Stomach (tissue), 9 donors: Measurements from ENCODE around the gene ATRNL1. TPM values are rescaled to one million over a fixed set of nuclear protein-coding genes. Genes with fewer than 3 reads are reported as not detected.
A peak's percentile ranks its signal among the peaks of the same experiment; 100 is the strongest.

Experiments used
- DNase-seq, 2 donors: peaks; one replicate each; pipeline versions ENCODE4 v3.0.0 to v3.0.0-alpha.2; 2013 to 2019
- H3K27ac ChIP-seq, 5 donors: fragments of 200-600 bp in 4 of 5; sonication (generic) in 4 of 5; one replicate each; pipeline ENCODE4 v1.5.1; 2013 to 2019; ENCODE audit warnings: mild to moderate bottlenecking in 1 of 5, moderate library complexity in 1 of 5
- H3K27me3 ChIP-seq, 3 donors: fragments of 200-600 bp; sonication (generic); one replicate each; pipeline ENCODE4 v1.5.1; 2017 to 2019; ENCODE audit warnings: mixed run types in 1 of 3
- H3K36me3 ChIP-seq, 4 donors: fragments of 200-600 bp; sonication (generic); 1 replicate in 3 of 4; 2 replicates in 1 of 4; pipeline ENCODE4 v1.5.1; 2016 to 2019
- H3K4me1 ChIP-seq, 4 donors: fragments of 200-600 bp; sonication (generic); one replicate each; pipeline ENCODE4 v1.5.1; 2016 to 2019
- H3K4me3 ChIP-seq, 4 donors: fragments of 200-600 bp; sonication (generic) in 3 of 4; one replicate each; pipeline ENCODE4 v1.5.1; 2016 to 2019; ENCODE audit warnings: mild to moderate bottlenecking in 1 of 4
- H3K9me3 ChIP-seq, 4 donors: fragments of 200-600 bp; sonication (generic); one replicate each; pipeline ENCODE4 v1.5.1; 2016 to 2019
- CTCF ChIP-seq, 7 experiments: fragments of 450-650 bp in 4 of 7; fragments of 200-600 bp in 3 of 7; sonication (generic) in 3 of 7; IDR thresholded peaks; one replicate each; pipeline ENCODE4 v1.5.1; 2016 to 2019; ENCODE audit warnings: antibody characterized with exemption in 7 of 7, control low read depth in 2 of 7, mild to moderate bottlenecking in 1 of 7
- EP300 ChIP-seq: sonication (generic); formaldehyde crosslinking; IDR thresholded peaks from one replicate; pipeline ENCODE4 v1.6.1; 2017; ENCODE audit warnings: antibody characterized with exemption
- POLR2A ChIP-seq, 4 donors: fragments of 450-650 bp; IDR thresholded peaks; one replicate each; pipeline ENCODE4 v1.6.1; 2016; ENCODE audit warnings: antibody characterized with exemption in 4 of 4, control low read depth in 2 of 4, mild to moderate bottlenecking in 1 of 4, moderate library complexity in 1 of 4
- POLR2AphosphoS5 ChIP-seq, 3 donors: sonication (generic); formaldehyde crosslinking; IDR thresholded peaks; one replicate each; pipeline ENCODE4 v1.6.1; 2016; ENCODE audit warnings: antibody characterized with exemption in 3 of 3
- WGBS, 5 donors: extraction: QIAGEN DNeasy Blood & Tissue Kit in 3 of 5; methylation state at CpG; one replicate each; pipeline versions ENCODE4 v1.1.5 to v1.1.7; 2013 to 2018; 5-methylcytosine and 5-hydroxymethylcytosine counted together
- intact Hi-C: fragments of 100-400 bp; cut with DNase I; formaldehyde crosslinking; loops from one replicate; pipeline ENCODE4 v1.15.1; 2023; ENCODE audit warnings: low total_unique reads
- polyA plus RNA-seq, 3 donors: library from polyadenylated mRNA; stranded (reverse); fragments of 200-250 nt; gene quantifications; one replicate each; pipeline ENCODE4 v1.2.3, GENCODE V29; 2013
- total RNA-seq, 5 donors: library from RNA; depleted of rRNA; stranded (reverse); fragments of >200 nt; gene quantifications; one replicate each; pipeline versions ENCODE4 v1.1.0 to v1.2.3, GENCODE V29; 2014 to 2016
- donor health status: healthy with polysubstance abuse.
- donor health status: Bipolar disorder and iron deficiency.
- donor health status: healthy.

The ATRNL1 gene
- total and polyA plus RNA-seq, 8 donors = 0.12 to 50.7 (median 0.72) TPM; not detected in 1

- Histone ChIP-seq H3K9me3 (no peaks in the 10 kb centered on the region), H3K27me3 (no peaks in the 10 kb centered on the region), H3K36me3 (no peaks in the 10 kb centered on the region), H3K4me3 (no peak overlapping the region), H3K27ac (no peak overlapping the region), H3K4me1 (no peaks in the 10 kb centered on the region)
- 72 to 87% (median 82%) methylated on average over 1 of the region's 1 CpG for WGBS, 5 donors
- intact Hi-C loops = no loop called here
- DNase-seq = no peak
- no peak for TF ChIP-seq EP300
- TF ChIP-seq POLR2AphosphoS5 (IDR thresholded peaks at IDR 0.05) = no peak
- no peak for TF ChIP-seq CTCF (IDR thresholded peaks at IDR 0.05)
- TF ChIP-seq POLR2A (IDR thresholded peaks at IDR 0.05) = no peak
Observed at GRCh38 chr10:115711306-115711705, 618.1 kb downstream of the ATRNL1 start.

GRCh38 chr10:115720121-115720520 lies 627.0 kb downstream of the ATRNL1 start:
- H3K27ac ChIP-seq = no peak overlapping the region

GRCh38 chr10:115727129-115727528 lies 634.0 kb downstream of the ATRNL1 start:
- Histone ChIP-seq H3K27ac (no peak overlapping the region), H3K36me3 (no peaks in the 10 kb centered on the region), H3K9me3 (no peaks in the 10 kb centered on the region), H3K4me3 (no peak overlapping the region), H3K27me3 (no peaks in the 10 kb centered on the region), H3K4me1 (no peaks in the 10 kb centered on the region)
- intact Hi-C loops = no loop called here
- TF ChIP-seq CTCF (IDR thresholded peaks at IDR 0.05) (no peak), POLR2AphosphoS5 (IDR thresholded peaks at IDR 0.05) (no peak), EP300 (no peak), POLR2A (IDR thresholded peaks at IDR 0.05) (no peak)
- peak in 1 of 2 donors; percentile 20 for DNase-seq
- WGBS, 5 donors = 53 to 68% (median 57%) methylated on average over 5 of the region's 5 CpGs

More at GRCh38 chr10:115720121-115720520, 627.0 kb downstream of the ATRNL1 start:
- intact Hi-C loops = no loop called here
- Histone ChIP-seq H3K36me3 (no peaks in the 10 kb centered on the region), H3K27me3 (no peaks in the 10 kb centered on the region), H3K4me1 (no peaks in the 10 kb centered on the region), H3K9me3 (no peaks in the 10 kb centered on the region), H3K4me3 (no peak overlapping the region)
- no peak for DNase-seq
- WGBS, 5 donors = 85 to 93% (median 91%) methylated on average over 2 of the region's 2 CpGs
- TF ChIP-seq EP300 (no peak), POLR2AphosphoS5 (IDR thresholded peaks at IDR 0.05) (no peak), CTCF (IDR thresholded peaks at IDR 0.05) (no peak), POLR2A (IDR thresholded peaks at IDR 0.05) (no peak)

GRCh38 chr10:115744089-115744488 lies 650.9 kb downstream of the ATRNL1 start:
- no peaks in the 10 kb centered on the region for H3K9me3 ChIP-seq
- WGBS, 5 donors = 85 to 93% (median 88%) methylated on average over 1 of the region's 1 CpG

More at GRCh38 chr10:115744089-115744488, 650.9 kb downstream of the ATRNL1 start:
- TF ChIP-seq POLR2A (IDR thresholded peaks at IDR 0.05) (no peak), POLR2AphosphoS5 (IDR thresholded peaks at IDR 0.05) (no peak), EP300 (no peak), CTCF (IDR thresholded peaks at IDR 0.05) (no peak)
- H3K4me3 ChIP-seq = no peak overlapping the region
- no peak for DNase-seq
- no peaks in the 10 kb centered on the region for H3K36me3 ChIP-seq
- intact Hi-C loops = no loop called here
- H3K27ac ChIP-seq = no peak overlapping the region
- no peaks in the 10 kb centered on the region for H3K27me3 ChIP-seq
- no peaks in the 10 kb centered on the region for H3K4me1 ChIP-seq
